Choroid plexus epithelial cell (primary cell): ENCODE results near the gene ARNT2.

Experiments
- DNase-seq: peaks from one replicate; pipeline ENCODE4 v3.0.0-alpha.2; 2010; ENCODE audit warnings: low read depth
- H3K4me3 ChIP-seq: 2 replicates; pipeline ENCODE4 v1.5.1; 2011; ENCODE audit warnings: low read depth, mild to moderate bottlenecking, control low read depth, low read length, moderate library complexity
- TF ChIP-seq, protein P1 (sequence below): conservative IDR thresholded peaks from 2 replicates; pipeline ENCODE4 v1.5.1; 2011; ENCODE audit warnings: low read depth, mild to moderate bottlenecking, control low read depth, inconsistent platforms, low read length, moderate library complexity

Gene ARNT2

DNA sequence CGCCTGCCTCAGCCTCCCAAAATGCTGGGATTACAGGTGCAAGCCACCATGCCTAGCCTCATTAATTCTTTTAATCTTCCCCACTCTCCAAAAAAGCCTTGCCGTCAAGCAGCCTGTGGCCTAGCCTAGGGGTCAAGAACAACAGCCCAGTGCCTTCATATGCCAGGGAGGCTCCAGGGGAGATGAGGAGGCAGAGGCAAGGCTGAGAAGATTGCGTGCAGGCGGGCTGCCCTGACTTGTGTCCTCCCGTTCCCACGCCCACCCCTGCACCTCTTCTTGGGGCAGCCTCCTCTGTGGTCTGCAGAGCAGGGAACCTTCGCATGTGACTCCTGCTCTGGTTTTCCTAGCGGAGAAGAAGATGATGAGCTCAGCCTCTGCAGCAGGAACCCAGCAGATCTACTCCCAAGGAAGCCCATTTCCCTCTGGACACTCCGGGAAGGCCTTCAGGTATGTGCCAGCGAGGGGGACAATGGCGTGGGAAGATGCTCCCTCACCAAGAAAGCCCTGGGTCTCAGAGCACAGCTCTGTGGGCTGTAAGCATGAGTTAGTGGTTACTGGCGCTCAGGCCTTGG, 172.4 kb downstream of the ARNT2 start:
- DNase-seq: no peak
- H3K4me3 ChIP-seq: no peak overlapping the region
- TF ChIP-seq, protein P1, sequence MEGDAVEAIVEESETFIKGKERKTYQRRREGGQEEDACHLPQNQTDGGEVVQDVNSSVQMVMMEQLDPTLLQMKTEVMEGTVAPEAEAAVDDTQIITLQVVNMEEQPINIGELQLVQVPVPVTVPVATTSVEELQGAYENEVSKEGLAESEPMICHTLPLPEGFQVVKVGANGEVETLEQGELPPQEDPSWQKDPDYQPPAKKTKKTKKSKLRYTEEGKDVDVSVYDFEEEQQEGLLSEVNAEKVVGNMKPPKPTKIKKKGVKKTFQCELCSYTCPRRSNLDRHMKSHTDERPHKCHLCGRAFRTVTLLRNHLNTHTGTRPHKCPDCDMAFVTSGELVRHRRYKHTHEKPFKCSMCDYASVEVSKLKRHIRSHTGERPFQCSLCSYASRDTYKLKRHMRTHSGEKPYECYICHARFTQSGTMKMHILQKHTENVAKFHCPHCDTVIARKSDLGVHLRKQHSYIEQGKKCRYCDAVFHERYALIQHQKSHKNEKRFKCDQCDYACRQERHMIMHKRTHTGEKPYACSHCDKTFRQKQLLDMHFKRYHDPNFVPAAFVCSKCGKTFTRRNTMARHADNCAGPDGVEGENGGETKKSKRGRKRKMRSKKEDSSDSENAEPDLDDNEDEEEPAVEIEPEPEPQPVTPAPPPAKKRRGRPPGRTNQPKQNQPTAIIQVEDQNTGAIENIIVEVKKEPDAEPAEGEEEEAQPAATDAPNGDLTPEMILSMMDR: no peak

DNA sequence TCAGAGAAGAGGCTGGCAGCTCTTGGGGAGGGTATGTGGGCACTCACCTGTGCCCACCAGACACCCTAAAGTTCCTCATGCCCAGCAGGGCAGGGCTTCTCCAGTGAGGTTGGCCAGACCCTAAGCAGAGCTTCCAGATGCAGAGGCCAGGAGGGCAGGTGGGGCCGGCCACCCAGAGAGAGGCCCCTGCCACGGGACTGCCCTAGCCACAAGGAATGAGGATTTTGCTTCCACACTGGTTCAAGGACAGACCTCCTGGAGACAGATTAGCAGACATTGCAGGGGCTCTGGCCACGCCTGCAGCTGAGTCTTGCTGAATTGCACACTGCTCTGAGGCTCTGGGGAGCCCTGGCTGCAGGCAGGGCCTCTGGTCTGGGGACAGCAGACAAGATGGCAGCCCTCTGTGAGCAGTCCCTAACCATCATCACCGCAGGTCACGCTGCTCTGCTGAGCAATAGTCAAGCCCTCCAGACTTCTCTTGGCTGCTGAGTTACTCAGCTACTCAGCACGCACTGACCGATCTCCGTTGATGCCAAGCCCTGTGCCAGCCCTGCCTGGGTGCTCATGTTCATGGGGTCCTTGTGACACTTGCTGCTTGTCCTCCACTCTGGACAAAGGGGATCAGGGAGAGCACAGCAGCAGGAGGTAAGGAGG, 173.5 kb downstream of the ARNT2 start:
- H3K4me3 ChIP-seq: no peak overlapping the region
- DNase-seq: no peak
- TF ChIP-seq, protein P1: no peak

DNA sequence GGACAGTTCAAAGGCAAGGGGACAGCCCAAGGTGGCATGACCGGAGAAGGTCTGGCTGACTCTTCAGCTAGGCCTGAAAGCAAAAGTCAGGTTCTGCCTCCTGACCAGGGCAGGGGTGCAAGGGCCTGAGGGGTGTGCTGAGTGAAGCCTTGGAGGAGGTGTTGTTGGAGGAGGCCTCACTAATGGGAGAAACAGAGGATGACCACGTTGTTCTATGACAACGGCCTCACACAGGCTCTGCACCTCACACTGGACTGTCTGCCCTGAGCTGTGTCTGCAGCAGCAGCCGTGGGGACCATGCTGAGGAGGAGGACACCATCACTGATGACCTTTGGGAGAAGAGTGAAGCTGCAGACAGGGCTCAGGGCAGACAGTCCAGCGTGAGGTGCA, 174.0 kb downstream of the ARNT2 start:
- TF ChIP-seq, protein P1: no peak
- H3K4me3 ChIP-seq: no peak overlapping the region
- no peak for DNase-seq

DNA sequence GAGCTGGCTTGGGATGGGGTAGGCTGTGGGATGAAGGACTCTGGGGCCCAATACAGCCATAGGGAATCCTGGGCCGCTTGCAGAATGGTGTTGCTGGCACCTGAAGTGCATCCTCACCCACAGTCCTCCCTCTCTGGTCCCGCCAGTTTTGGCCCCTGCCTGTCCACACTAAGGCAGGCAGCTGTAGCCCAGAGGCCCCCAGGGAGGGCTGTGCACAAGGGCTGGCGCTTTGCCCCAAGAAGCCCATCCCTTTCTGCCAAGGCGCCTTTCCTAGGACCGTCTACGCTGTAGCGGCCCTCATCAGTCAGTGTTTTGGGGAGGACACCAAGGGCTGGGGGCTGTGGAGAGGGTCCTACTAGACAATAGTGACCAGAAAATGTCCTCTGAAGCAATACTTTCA, 174.7 kb downstream of the ARNT2 start:
- H3K4me3 ChIP-seq: no peak overlapping the region
- TF ChIP-seq, protein P1: no peak
- no peak for DNase-seq

DNA sequence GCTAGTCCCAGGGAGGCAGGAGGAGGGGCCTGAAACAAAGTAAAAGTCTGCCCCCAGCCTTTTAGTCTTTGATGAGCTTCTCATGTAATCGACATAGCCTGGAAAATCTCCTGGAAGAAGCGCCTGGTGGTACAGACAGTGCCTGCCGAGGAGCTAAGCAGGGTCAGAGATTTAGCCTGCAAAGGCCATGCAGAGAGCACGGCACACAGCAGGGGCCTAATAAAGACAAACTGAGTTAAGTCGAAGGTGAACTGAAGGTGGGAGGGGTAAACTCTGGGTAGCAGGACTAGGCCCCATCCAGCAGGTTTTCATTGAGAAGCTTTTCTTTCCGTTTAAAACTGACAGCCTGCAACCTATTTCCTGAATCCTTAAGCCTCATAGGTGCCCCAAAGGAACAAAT, 175.4 kb downstream of the ARNT2 start:
- TF ChIP-seq, protein P1: peak; percentile 5
- H3K4me3 ChIP-seq: no peak overlapping the region
- DNase-seq: no peak

DNA sequence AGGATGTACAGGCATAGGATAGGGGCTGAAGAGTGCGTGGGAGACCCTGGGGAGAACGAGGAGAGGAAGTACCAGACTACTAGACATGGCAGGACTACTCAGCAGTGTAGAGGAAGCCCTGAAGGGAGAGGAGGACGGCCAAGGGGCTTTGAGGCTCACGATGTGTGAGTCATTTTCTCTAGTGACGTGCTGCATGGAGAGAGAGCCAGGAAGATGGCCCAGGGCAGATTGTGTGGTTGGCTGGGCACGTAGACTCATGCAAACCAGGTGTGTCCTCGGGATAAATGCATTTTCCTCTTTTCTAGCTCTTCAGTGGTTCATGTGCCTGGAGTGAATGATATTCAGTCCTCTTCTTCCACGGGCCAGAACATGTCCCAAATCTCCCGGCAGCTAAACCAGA, 175.9 kb downstream of the ARNT2 start:
- H3K4me3 ChIP-seq: no peak overlapping the region
- TF ChIP-seq, protein P1: no peak
- DNase-seq: peak; percentile 69
